Parathyroid adenoma (tissue), 2 donors: ENCODE measurements around the gene CPO.
A peak's percentile ranks its signal among the peaks of the same experiment; 100 is the strongest.

Experiments
- H2AFZ ChIP-seq: fragments of 300-600 bp; sonication (generic); one replicate; pipeline ENCODE4 v1.7.0; 2017; ENCODE audit warnings: antibody characterized with exemption, mild to moderate bottlenecking
- H3K27ac ChIP-seq: fragments of 300-600 bp; sonication (generic); one replicate; pipeline ENCODE4 v1.7.0; 2017
- H3K27me3 ChIP-seq: fragments of 300-600 bp; sonication (generic); one replicate; pipeline ENCODE4 v1.7.0; 2017; ENCODE audit warnings: low read length; ENCODE audit not compliant: control insufficient read depth, insufficient read depth
- H3K36me3 ChIP-seq: fragments of 300-600 bp; sonication (generic); one replicate; pipeline ENCODE4 v1.7.0; 2017; ENCODE audit warnings: low read length; ENCODE audit not compliant: control insufficient read depth, insufficient read depth
- H3K4me1 ChIP-seq: fragments of 300-600 bp; sonication (generic); one replicate; pipeline ENCODE4 v1.7.0; 2017; ENCODE audit warnings: control low read depth
- H3K4me2 ChIP-seq: fragments of 300-600 bp; sonication (generic); one replicate; pipeline ENCODE4 v1.7.0; 2017; ENCODE audit warnings: low read length
- H3K4me3 ChIP-seq: fragments of 300-600 bp; sonication (generic); one replicate; pipeline ENCODE4 v1.7.0; 2017; ENCODE audit warnings: low read depth, low read length
- H3K79me2 ChIP-seq: fragments of 300-600 bp; sonication (generic); one replicate; pipeline ENCODE4 v1.7.0; 2017; ENCODE audit warnings: control low read depth
- H3K9ac ChIP-seq: fragments of 300-600 bp; sonication (generic); one replicate; pipeline ENCODE4 v1.7.0; 2017; ENCODE audit warnings: mild to moderate bottlenecking
- H3K9me3 ChIP-seq: fragments of 300-600 bp; sonication (generic); one replicate; pipeline ENCODE4 v1.7.0; 2017; ENCODE audit warnings: low read length; ENCODE audit not compliant: control insufficient read depth
- TF ChIP-seq, protein P1 (sequence below): fragments of 300-600 bp; sonication (generic); IDR thresholded peaks from one replicate; pipeline ENCODE4 v1.7.0; 2017; ENCODE audit warnings: antibody characterized with exemption, mild to moderate bottlenecking
- donor health status: primary hyperparathyroidism.

Gene CPO

DNA sequence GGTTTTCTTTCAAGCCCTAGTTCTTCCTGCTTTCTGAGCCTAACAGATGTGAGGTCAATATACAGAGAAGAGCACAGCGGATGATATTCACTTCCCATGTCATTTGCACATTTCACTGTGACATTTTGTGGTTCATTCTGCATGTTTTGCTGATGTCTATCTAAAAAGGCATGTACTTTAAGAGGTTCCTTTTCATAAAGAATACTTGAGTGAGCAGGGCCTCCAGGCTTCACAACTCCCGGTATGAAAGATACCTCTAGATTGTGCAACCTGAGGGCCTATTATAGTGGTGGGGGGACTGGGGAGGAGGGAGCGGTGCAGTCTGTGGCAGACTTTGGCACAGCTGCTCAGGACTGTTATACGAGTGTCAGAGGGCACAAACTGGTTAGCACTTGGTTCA is 54.6 kb downstream of the CPO start:
- H3K9me3 ChIP-seq = no peaks in the 10 kb centered on the region
- H3K27ac ChIP-seq = no peak overlapping the region
- no peak overlapping the region for H3K9ac ChIP-seq
- peak overlapping the region; percentile 18 for H2AFZ ChIP-seq
- H3K27me3 ChIP-seq = no peaks in the 10 kb centered on the region
- H3K79me2 ChIP-seq = no peaks in the 10 kb centered on the region
- TF ChIP-seq, protein P1, sequence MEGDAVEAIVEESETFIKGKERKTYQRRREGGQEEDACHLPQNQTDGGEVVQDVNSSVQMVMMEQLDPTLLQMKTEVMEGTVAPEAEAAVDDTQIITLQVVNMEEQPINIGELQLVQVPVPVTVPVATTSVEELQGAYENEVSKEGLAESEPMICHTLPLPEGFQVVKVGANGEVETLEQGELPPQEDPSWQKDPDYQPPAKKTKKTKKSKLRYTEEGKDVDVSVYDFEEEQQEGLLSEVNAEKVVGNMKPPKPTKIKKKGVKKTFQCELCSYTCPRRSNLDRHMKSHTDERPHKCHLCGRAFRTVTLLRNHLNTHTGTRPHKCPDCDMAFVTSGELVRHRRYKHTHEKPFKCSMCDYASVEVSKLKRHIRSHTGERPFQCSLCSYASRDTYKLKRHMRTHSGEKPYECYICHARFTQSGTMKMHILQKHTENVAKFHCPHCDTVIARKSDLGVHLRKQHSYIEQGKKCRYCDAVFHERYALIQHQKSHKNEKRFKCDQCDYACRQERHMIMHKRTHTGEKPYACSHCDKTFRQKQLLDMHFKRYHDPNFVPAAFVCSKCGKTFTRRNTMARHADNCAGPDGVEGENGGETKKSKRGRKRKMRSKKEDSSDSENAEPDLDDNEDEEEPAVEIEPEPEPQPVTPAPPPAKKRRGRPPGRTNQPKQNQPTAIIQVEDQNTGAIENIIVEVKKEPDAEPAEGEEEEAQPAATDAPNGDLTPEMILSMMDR = no peak
- no peak overlapping the region for H3K4me2 ChIP-seq
- H3K4me3 ChIP-seq = no peak overlapping the region
- no peaks in the 10 kb centered on the region for H3K36me3 ChIP-seq
- no peaks in the 10 kb centered on the region for H3K4me1 ChIP-seq

DNA sequence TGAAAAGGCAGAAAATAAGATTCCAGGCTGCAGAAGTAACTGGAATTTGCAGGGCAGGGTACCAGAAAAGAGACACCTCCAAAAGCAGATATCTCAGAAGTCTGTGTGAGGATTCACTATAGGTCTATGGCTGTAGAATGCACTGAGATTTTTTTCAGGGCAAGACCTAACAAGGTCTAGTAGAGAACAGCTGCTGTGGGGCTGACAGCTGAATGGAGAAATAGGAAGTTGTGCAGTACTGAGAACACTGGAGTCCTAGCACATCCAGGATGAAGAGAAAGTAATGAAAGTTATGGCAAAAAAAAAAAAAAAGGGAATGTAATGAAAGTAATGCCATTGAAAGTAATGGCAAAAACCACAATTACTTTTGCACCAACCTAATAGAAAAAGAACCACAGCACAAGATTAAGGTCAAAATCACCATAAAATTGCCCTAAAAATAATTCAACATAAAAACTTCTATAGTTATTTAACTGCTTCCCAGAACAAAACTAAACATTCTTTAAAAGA is 57.3 kb downstream of the CPO start:
- no peak overlapping the region for H3K27ac ChIP-seq
- TF ChIP-seq, protein P1 = no peak
- no peak overlapping the region for H2AFZ ChIP-seq
- H3K36me3 ChIP-seq = no peaks in the 10 kb centered on the region
- no peak overlapping the region for H3K9ac ChIP-seq
- no peaks in the 10 kb centered on the region for H3K79me2 ChIP-seq
- H3K4me2 ChIP-seq = no peak overlapping the region
- no peak overlapping the region for H3K4me3 ChIP-seq
- H3K27me3 ChIP-seq = no peaks in the 10 kb centered on the region
- no peaks in the 10 kb centered on the region for H3K4me1 ChIP-seq
- no peaks in the 10 kb centered on the region for H3K9me3 ChIP-seq

DNA sequence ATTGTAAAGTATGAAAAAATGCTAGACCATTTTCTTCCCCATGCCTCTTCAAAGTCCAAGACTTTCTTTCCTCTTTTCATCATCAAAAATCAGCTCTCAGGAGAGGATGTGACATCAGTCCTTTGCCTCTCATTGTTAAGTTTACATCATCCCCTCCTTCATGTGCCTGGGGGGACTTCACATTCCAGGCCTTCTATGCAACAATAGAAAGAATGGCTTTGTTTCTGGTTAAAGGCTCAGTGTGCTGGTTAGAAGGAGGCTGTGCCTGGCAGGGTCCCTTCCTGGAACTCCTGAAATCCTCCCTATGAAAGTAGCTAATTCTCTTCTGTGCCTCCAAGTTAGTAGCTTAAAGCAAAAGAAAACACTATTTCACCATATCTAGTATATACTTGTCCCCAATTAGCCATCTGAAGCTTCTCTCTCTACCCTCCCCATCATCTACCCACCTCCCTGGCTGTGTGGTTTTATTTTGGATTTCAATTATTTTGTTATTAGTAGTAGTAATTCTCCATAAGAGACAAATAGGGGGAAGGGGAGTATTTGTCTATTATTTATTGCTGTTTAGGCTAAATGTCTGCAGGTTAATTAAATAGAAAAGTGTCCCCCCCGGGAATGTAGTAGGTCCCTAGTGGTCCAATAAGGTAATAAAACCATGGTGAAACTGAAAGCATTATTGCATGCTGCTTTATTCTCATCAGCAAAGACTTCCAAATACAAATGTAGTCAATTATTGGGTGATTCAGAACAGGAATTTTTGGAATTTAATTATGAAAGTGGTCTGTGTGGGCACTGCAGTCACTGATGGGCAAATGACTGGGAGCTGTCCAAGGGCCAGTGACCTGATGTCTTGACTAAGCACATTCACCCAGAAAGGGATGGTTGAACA is 69.0 kb downstream of the CPO start:
- Histone ChIP-seq H3K4me1 (no peaks in the 10 kb centered on the region), H3K27me3 (no peaks in the 10 kb centered on the region), H2AFZ (no peak overlapping the region), H3K9ac (no peak overlapping the region), H3K79me2 (no peaks in the 10 kb centered on the region), H3K27ac (no peak overlapping the region), H3K36me3 (no peaks in the 10 kb centered on the region), H3K4me3 (no peak overlapping the region), H3K9me3 (no peaks in the 10 kb centered on the region), H3K4me2 (no peak overlapping the region)
- TF ChIP-seq, protein P1 = no peak

DNA sequence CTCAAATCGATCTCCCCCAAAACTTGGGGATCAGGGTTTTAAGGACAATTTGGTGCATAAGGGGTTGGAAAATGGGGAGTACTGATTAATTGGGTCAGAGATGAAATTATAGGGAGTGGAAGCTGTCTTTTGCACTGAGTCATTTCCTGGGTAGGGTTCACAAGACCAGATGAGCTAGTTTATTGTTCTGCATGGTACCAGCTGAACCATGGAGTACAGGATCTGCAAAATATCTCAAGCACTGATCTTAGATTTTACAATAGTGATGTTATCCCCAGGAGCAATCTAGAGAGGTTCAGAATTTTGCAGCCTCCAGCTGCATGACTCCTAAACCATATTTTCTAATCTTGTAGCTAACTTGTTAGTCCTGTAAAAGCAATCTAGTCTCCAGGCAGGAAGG is 73.1 kb downstream of the CPO start:
- H3K4me3 ChIP-seq = no peak overlapping the region
- H3K4me2 ChIP-seq = no peak overlapping the region
- no peaks in the 10 kb centered on the region for H3K79me2 ChIP-seq
- H3K4me1 ChIP-seq = no peaks in the 10 kb centered on the region
- no peaks in the 10 kb centered on the region for H3K27me3 ChIP-seq
- H3K9me3 ChIP-seq = no peaks in the 10 kb centered on the region
- TF ChIP-seq, protein P1 = no peak
- no peak overlapping the region for H3K9ac ChIP-seq
- no peaks in the 10 kb centered on the region for H3K36me3 ChIP-seq
- no peak overlapping the region for H2AFZ ChIP-seq
- no peak overlapping the region for H3K27ac ChIP-seq
